GM12864 (cell line): ENCODE data around the gene RELB.

ENCODE experiments used
- DNase-seq: peaks from one replicate; pipeline ENCODE4 v3.0.0-alpha.2; 2011; ENCODE audit warnings: low read depth
- H3K4me3 ChIP-seq: 2 replicates; pipeline ENCODE4 v1.5.1; 2011; ENCODE audit warnings: mild to moderate bottlenecking, low read depth, low read length, control low read depth
- CTCF ChIP-seq: IDR thresholded peaks from 2 replicates; pipeline ENCODE4 v1.5.1; 2011; ENCODE audit warnings: low read depth, mild to moderate bottlenecking, moderate library complexity, low read length, control low read depth, inconsistent platforms; ENCODE audit errors: missing control alignments

RELB gene

GRCh38 chr19:45076029-45076850 lies 75.0 kb downstream of the RELB start, which contains the start of gene ZNF296:
Gene ZNF296, minus strand, starts transcription at chr19:45076478. Its CDS starts 105 bp downstream, at chr19:45076373.
- no peak for TF ChIP-seq CTCF
- DNase-seq: no peak
- H3K4me3 ChIP-seq: peak within 1 kb of the TSS; percentile 92

GRCh38 chr19:45076851-45077730 lies 75.8 kb downstream of the RELB start:
- no peak for TF ChIP-seq CTCF
- no peak for DNase-seq
- peak overlapping the region; percentile 92; the same call in 1 of the 2 replicates for H3K4me3 ChIP-seq

- TF ChIP-seq CTCF: no peak
- DNase-seq: no peak
- H3K4me3 ChIP-seq: peak overlapping the region; percentile 85
These were observed 77.3 kb downstream of the RELB start for GRCh38 chr19:45078390-45079062.

- DNase-seq: no peak
- H3K4me3 ChIP-seq: peak within 1 kb of the TSS; percentile 85
- TF ChIP-seq CTCF: peak; percentile 22
These were observed 78.0 kb downstream of the RELB start, which contains the start of gene GEMIN7 for GRCh38 chr19:45079063-45079910. Gene GEMIN7, plus strand, starts transcription at chr19:45079260. Its CDS starts 10,855 bp downstream, at chr19:45090115.

- TF ChIP-seq CTCF: no peak
- peak overlapping the region; percentile 85 for H3K4me3 ChIP-seq
- DNase-seq: no peak
These were observed 78.7 kb downstream of the RELB start for GRCh38 chr19:45079911-45080370.

- H3K4me3 ChIP-seq: no peak overlapping the region
- DNase-seq: no peak
- no peak for TF ChIP-seq CTCF
These were observed 80.9 kb downstream of the RELB start for GRCh38 chr19:45082170-45082569.
